GM19467 (cell line): ENCODE results near the gene BTBD9.
A peak's percentile ranks its signal among the peaks of the same experiment; 100 is the strongest.
"Not testable (repeated sequence)": the region's sequence is repeated elsewhere in the genome, so short reads cannot be mapped to it uniquely, and the experiment has no call there.

Experiments
- ATAC-seq: cut with Tn5 transposase; IDR thresholded peaks from one replicate; pipeline ENCODE4 v1.9.1; 2021; ENCODE audit warnings: mild to moderate bottlenecking, moderate library complexity; ENCODE audit not compliant: unreplicated experiment

Gene BTBD9

GRCh38 chr6:38650207-38650752 is 10.6 kb upstream of the BTBD9 start:
- no peak for ATAC-seq

DNA sequence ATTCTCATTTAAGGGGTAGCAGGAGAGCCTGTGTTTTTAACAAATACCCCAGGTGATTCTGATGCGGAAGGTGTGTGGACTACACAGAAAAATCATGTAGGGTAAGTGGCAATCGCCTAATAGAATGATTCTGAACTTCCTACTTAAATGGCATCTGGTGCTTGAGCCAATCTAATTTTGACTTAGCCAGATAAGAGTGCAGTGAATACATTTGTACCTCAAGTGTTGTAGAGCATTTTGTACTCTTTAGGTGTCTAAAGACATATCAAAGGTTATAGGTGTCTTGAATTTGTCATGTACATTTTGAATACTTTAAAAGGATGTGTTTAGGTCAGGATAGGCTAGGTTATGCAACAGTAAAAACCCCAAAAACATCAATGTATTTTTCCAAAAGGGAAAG is 10.0 kb upstream of the BTBD9 start:
- no peak for ATAC-seq

DNA sequence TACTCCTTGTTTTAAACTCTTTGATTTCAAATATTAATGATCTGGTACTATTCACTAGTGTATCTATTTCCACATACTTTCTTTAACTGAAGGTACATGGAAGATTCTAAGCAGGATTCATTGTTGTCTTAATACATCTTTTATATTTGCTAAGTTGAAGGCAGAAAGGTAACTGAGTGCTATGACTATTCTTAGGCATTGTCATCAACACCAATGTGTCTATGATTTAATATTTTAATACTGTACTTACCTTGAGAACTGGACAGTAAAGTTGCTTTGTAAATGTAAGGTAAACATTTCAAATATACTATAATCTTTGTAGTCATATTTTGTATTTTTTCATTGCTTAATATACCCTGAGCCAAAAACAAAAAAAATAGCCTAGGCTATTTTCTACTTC is 8.9 kb upstream of the BTBD9 start:
- ATAC-seq, result no peak

- ATAC-seq, result no peak
These were observed 6.6 kb upstream of the BTBD9 start for GRCh38 chr6:38646166-38646878.

DNA sequence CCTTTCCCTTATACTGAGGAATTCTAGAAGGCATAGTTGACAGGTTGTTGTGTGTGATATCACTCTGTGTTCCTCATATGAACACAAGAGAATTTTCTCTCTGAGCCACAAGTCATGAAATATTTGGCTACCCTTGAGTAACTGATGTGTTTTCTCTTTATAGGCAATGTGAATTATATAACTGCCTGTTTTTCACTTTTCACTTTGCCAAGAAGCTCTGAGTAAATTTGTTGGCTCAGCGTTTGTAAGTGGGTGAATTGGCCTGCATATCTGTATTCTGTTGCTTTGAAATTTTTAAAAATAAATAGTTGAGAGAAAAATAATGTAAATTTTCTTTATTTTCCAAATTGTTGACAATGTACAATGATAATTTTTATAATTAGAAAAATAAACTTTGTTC is 5.2 kb upstream of the BTBD9 start:
- no peak for ATAC-seq

DNA sequence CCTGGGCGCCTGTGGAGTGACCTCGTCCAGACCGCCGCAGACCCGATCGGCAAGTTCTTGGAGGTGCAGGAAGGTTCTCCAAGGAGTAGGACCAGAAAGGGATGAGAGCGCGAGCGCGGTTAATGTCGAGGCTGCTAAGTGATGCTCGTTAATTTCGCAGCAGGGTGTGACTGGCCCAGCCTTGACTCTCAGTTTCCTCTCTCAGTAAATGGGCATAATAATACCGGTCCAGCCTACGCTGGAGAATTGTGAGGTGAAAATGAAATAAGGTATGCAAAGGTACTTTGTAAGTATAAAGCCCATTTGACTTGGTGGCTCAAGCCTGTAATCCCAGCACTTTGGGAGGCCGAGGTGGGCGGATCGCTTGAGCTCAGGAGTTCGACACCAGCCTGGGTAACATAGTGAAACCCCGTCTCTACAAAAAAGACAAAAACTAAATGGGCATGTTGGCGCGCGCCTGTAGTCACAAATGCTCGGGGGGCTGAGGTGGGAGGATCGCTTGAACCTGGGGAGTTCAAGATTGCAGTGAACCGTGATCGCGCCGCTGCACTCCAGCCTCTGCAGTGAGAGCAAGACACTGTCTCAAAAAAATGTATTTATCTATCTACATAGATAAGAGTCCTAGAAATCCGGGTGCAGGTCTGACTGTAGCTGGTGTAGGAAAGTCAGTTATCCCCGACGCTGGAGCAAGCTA is 634 bp upstream of the BTBD9 start:
- peak; percentile 5 for ATAC-seq

DNA sequence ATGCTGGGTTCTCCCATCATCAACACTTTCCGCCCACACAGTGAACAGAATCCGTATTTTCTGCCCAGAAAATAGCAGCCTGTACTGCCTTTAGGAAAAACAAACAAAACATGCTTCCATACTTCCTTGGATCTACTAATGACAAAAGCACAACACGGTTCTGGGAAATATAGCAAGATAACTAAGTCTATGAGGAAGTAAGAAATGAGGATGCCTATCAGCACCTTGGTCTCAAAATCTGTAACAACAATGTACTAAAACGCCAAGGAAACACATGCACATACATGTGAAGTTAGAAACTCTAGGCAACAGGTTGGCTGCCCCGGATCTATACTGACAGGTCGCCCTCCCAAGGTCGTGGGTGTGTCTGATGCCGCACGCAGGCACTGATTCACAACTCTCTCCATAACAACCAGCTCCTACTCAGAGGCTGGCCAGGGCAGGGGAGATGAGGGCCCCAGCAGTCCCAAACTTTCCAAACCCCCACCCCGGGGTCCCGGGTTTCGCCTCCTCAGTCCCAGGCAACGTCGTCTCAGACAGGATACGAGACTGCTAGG is 710 bp downstream of the BTBD9 start:
- ATAC-seq, result peak; percentile 24

DNA sequence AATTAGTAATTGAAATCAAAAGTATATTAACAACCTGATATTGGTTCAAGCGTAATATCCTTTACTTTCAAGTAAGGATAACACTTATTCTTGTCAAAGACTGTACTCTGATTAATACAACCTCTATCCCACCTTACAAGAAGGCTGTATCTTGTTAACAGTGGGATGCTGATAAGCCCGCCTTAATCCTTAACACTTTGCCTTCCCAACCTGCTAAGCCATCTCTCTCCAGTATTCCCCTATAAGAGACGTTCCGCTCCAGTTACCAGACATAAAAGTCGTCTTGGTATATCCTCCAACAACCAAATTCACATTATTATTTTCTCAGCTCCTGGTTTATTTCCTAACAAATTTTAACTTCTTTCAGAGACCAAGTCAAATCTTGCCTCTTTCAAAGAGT is 2.0 kb downstream of the BTBD9 start:
- no peak for ATAC-seq

GRCh38 chr6:38636027-38636426 is 3.7 kb downstream of the BTBD9 start:
- ATAC-seq, result no peak

GRCh38 chr6:38634518-38634917 is 5.2 kb downstream of the BTBD9 start:
- no peak for ATAC-seq

DNA sequence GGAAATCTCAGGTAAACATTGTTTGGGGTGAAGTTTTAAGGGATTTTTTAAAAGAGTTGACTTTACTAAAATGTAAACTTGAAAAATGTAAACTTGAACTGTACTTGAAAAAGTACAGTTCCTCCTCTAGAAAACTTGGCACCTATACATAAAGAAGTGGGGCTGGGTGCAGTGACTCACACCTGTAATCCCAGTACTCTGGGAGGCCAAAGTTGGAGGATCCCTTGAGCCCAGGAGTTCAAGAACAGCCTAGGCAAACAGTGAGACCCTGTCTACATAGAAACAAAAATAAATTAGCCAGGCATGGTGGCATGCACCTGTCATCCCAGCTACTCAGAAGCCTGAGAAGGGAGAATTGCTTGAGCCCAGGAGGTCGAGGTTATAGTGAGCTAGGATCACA is 7.2 kb downstream of the BTBD9 start:
- ATAC-seq, result no peak

DNA sequence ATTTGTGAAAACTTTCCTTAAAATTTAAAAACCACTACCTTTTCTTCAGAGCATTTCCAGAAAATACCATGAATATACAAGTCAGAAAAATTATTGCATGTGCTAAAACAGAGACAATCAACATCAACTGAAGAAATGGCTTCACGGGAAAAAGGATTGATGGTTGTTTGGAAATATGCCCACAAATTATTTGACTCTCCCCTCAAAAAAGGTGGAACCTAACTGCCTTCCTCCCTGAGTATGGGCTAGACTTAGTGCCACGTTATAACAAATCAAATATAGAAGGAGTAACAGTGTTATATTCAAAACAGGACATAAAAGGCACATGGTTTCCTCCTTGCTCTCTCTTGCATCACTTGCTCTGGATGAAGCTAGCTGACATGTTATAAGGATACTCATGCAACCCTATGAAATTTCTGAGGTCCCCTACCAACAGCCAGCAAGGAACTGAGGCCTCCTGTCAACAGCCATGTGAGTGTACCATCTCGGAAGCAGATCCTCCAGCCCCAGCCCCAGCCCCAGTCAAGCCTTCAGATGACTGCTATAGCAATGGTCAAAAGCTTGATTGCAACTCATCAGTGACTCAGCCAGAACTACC is 8.4 kb downstream of the BTBD9 start:
- ATAC-seq, result no peak

DNA sequence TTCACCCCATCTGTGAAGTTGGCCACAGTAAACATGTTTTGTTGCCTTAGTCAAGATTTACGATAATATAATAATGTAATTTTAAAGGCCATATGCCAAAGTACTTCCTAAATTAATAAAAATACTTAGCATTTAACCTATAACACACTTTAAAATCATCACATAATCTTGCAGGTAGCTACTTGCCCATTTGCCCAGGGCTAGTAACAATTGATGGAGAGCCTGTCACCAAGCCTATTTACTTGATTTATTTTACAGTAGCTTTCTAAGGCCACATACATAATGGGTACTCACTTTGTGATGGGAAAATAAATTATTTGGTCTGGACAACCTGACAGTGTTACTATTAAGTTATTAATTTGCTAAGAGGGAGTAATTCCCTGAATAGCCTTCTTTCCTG is 14.5 kb downstream of the BTBD9 start:
- no peak for ATAC-seq

DNA sequence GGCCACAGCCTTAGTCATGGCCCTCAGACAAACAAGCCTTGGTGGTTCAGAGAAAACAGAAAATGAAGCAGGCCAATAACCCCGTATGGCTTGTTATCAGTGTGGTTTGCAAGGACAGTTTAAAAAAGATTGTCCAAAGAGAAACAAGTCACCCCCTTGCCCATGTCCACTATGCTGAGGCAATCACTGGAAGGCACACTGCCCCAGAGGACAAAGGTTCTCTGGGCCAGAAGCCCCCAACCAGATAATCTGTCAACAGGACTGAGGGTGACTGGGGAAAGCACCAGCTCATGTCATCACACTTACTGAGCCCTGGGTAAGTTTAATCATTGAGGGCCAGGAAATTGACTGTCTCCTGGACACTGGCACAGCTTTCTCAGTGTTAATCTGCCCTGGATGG is 20.4 kb downstream of the BTBD9 start:
- not testable (repeated sequence) for ATAC-seq

GRCh38 chr6:38618301-38618700 is 21.4 kb downstream of the BTBD9 start:
- not testable (repeated sequence) for ATAC-seq

GRCh38 chr6:38617856-38618255 is 21.9 kb downstream of the BTBD9 start:
- ATAC-seq, result no peak

GRCh38 chr6:38612143-38612965 is 27.4 kb downstream of the BTBD9 start:
- ATAC-seq, result no peak

DNA sequence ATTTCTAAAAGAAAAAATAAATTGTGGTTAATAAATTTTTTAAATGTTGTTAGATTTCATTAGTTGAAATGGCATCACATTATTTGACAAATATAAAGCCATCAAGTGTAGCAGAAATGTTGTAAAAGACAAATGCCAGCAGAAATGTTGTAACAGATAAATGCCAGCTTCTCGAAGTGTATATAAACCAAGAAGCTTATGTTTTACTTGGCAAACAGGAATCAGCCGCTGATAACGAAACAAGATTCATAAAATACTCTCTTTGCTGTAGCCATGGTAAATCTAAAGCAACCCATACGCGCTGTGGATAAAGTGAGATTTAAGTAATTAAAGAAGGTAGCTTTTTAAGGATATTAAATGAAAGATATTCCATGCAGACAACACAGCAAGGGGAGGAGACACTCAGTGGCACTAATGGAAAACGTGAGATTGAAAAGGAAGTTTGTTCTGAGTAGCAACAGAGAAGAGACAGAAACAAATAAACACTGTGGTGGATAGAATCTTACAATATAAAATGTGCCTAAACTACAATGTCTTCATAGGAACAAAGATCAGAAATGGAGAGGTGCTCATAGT is 29.6 kb downstream of the BTBD9 start:
- no peak for ATAC-seq

DNA sequence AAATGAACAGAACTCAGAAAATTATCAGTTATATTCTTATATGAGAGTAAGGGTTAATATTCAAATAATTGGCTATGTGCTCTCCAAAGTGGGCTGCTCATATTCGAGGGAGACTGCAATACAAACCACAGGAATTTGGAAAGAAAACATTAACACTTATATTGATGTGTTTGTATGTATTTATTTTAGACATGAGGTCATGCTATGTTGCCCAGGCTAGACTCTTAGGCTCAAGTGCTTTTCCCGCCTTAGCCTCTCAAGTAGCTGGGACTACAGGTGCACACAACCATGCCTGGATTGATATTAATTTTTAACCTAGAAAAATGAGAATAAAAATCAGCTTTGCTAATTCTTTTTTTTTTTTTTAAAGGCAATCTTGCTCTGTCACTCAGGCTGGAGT is 35.0 kb downstream of the BTBD9 start:
- no peak for ATAC-seq

DNA sequence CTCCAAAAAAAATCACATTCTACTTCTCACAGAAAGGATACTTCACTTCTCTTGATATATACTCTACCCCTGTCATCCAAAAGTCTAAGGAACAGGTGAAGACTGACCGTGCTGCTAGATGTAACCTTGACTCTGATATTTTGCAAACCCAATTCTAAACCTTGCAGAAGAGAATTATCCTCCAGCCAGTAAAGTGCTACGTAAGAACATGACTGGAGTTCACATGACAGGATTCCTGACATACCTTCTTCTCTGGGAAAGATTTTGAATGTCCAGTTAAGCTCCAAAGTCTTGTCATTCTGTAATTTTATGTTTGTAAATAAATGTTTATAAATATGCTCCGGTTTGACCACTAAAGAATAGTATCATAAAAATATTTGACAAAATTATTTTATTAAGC is 35.8 kb downstream of the BTBD9 start:
- ATAC-seq, result no peak
